Stomach (tissue), 4 donors: Measurements from ENCODE around the gene KLK15.

Source experiments
- EP300 ChIP-seq: sonication (generic); formaldehyde crosslinking; IDR thresholded peaks from one replicate; pipeline ENCODE4 v1.6.1; 2017; ENCODE audit warnings: antibody characterized with exemption
- TF ChIP-seq, protein P1 (sequence below), 7 experiments: fragments of 450-650 bp in 4 of 7; fragments of 200-600 bp in 3 of 7; sonication (generic) in 3 of 7; IDR thresholded peaks; one replicate each; pipeline ENCODE4 v1.5.1; 2016 to 2019; ENCODE audit warnings: antibody characterized with exemption in 7 of 7, control low read depth in 2 of 7, mild to moderate bottlenecking in 1 of 7

DNA sequence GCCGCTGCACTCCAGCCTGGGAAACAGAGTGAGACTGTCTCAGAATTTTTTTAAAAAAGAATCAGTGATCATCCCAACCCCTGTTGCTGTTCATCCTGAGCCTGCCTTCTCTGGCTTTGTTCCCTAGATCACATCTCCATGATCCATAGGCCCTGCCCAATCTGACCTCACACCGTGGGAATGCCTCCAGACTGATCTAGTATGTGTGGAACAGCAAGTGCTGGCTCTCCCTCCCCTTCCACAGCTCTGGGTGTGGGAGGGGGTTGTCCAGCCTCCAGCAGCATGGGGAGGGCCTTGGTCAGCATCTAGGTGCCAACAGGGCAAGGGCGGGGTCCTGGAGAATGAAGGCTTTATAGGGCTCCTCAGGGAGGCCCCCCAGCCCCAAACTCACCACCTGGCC is 39.7 kb upstream of the KLK15 start, which contains the start of gene KLK2:
- TF ChIP-seq, protein P1, sequence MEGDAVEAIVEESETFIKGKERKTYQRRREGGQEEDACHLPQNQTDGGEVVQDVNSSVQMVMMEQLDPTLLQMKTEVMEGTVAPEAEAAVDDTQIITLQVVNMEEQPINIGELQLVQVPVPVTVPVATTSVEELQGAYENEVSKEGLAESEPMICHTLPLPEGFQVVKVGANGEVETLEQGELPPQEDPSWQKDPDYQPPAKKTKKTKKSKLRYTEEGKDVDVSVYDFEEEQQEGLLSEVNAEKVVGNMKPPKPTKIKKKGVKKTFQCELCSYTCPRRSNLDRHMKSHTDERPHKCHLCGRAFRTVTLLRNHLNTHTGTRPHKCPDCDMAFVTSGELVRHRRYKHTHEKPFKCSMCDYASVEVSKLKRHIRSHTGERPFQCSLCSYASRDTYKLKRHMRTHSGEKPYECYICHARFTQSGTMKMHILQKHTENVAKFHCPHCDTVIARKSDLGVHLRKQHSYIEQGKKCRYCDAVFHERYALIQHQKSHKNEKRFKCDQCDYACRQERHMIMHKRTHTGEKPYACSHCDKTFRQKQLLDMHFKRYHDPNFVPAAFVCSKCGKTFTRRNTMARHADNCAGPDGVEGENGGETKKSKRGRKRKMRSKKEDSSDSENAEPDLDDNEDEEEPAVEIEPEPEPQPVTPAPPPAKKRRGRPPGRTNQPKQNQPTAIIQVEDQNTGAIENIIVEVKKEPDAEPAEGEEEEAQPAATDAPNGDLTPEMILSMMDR (IDR thresholded peaks at IDR 0.05): no peak
- no peak for TF ChIP-seq EP300
